SK-N-SH treated with all-trans-retinoic acid at 6 μM for 48 hours (cell line): ENCODE measurements around the gene CEBPB.

ENCODE experiments used
- ATAC-seq: fragments of 200-7000 bp; cut with Tn5 transposase; 3 replicates; pipeline ENCODE4 v1.9.1; 2020; ENCODE audit warnings: mild to moderate bottlenecking, moderate library complexity
- ARNTL ChIP-seq: fragments of 450-650 bp; formaldehyde crosslinking; IDR thresholded peaks from 2 replicates; pipeline ENCODE4 v1.5.0; 2020; ENCODE audit warnings: low read depth, mild to moderate bottlenecking, moderate library complexity, borderline replicate concordance
- BACH2 ChIP-seq: fragments of 250-450 bp; sonication (Bioruptor Pico); IDR thresholded peaks from 2 replicates; pipeline ENCODE4 v1.9.0; 2021; ENCODE audit warnings: mild to moderate bottlenecking, borderline replicate concordance
- CSDC2 ChIP-seq: fragments of 250-450 bp; sonication (Bioruptor Pico); IDR thresholded peaks from 2 replicates; pipeline ENCODE4 v1.5.0; 2020; ENCODE audit warnings: mild to moderate bottlenecking, moderate library complexity
- ESRRG ChIP-seq: fragments of 250-450 bp; sonication (Bioruptor Pico); IDR thresholded peaks from 2 replicates; pipeline ENCODE4 v1.6.1; 2021; ENCODE audit warnings: mild to moderate bottlenecking
- GLIS3 ChIP-seq: fragments of 250-450 bp; sonication (Bioruptor Pico); IDR thresholded peaks from 2 replicates; pipeline ENCODE4 v1.5.0; 2020; ENCODE audit warnings: mild to moderate bottlenecking, moderate library complexity
- OSR1 ChIP-seq: fragments of 250-450 bp; sonication (Bioruptor Pico); IDR thresholded peaks from 2 replicates; pipeline ENCODE4 v1.8.0; 2022; ENCODE audit warnings: moderate library complexity, mild to moderate bottlenecking, inconsistent platforms
- POU6F1 ChIP-seq: fragments of 250-450 bp; sonication (Bioruptor Pico); IDR thresholded peaks from 2 replicates; pipeline ENCODE4 v1.8.0; 2021; ENCODE audit warnings: low read depth, mild to moderate bottlenecking, moderate library complexity, borderline replicate concordance
- PPARA ChIP-seq: fragments of 250-450 bp; sonication (Bioruptor Pico); IDR thresholded peaks from 2 replicates; pipeline ENCODE4 v1.5.0; 2020; ENCODE audit warnings: mild to moderate bottlenecking, borderline replicate concordance
- RARB ChIP-seq: fragments of 250-450 bp; sonication (Bioruptor Pico); IDR thresholded peaks from 2 replicates; pipeline ENCODE4 v1.8.0; 2021; ENCODE audit warnings: mild to moderate bottlenecking, moderate library complexity
- SNAI2 ChIP-seq: fragments of 250-450 bp; sonication (Bioruptor Pico); IDR thresholded peaks from 2 replicates; pipeline ENCODE4 v1.5.0; 2020; ENCODE audit warnings: mild to moderate bottlenecking, moderate library complexity
- TCF4 ChIP-seq: fragments of 250-450 bp; sonication (Bioruptor Pico); IDR thresholded peaks from 2 replicates; pipeline ENCODE4 v1.8.0; 2021; ENCODE audit warnings: mild to moderate bottlenecking, moderate library complexity, borderline replicate concordance
- TOX ChIP-seq: fragments of 250-450 bp; sonication (Bioruptor Pico); IDR thresholded peaks from 2 replicates; pipeline ENCODE4 v1.8.0; 2021; ENCODE audit warnings: mild to moderate bottlenecking, moderate library complexity, borderline replicate concordance
- TSHZ2 ChIP-seq: fragments of 250-450 bp; sonication (Bioruptor Pico); IDR thresholded peaks from 2 replicates; pipeline ENCODE4 v1.5.0; 2020; ENCODE audit warnings: mild to moderate bottlenecking, moderate library complexity
- ZFP3 ChIP-seq: fragments of 250-450 bp; sonication (Bioruptor Pico); IDR thresholded peaks from 2 replicates; pipeline ENCODE4 v1.5.0; 2020; ENCODE audit warnings: mild to moderate bottlenecking, moderate library complexity
- ZFP30 ChIP-seq: fragments of 450-650 bp; formaldehyde crosslinking; IDR thresholded peaks from 2 replicates; pipeline ENCODE4 v1.5.0; 2022; ENCODE audit warnings: mild to moderate bottlenecking, moderate library complexity
- ZNF565 ChIP-seq: fragments of 450-650 bp; formaldehyde crosslinking; conservative IDR thresholded peaks from 2 replicates; pipeline ENCODE4 v1.5.0; 2020; ENCODE audit warnings: low read depth, mild to moderate bottlenecking, moderate library complexity
- ZNF70 ChIP-seq: fragments of 450-650 bp; formaldehyde crosslinking; IDR thresholded peaks from 2 replicates; pipeline ENCODE4 v1.5.0; 2020; ENCODE audit warnings: mild to moderate bottlenecking, moderate library complexity
- ZNF8 ChIP-seq: fragments of 450-650 bp; formaldehyde crosslinking; IDR thresholded peaks from 2 replicates; pipeline ENCODE4 v1.5.0; 2020; ENCODE audit warnings: mild to moderate bottlenecking, moderate library complexity
- TF ChIP-seq, protein P1 (sequence below): fragments of 250-450 bp; sonication (Bioruptor Pico); IDR thresholded peaks from 2 replicates; pipeline ENCODE4 v1.5.1; 2020; ENCODE audit warnings: low read depth, mild to moderate bottlenecking, moderate library complexity
- TF ChIP-seq, protein P2 (sequence below): fragments of 250-450 bp; sonication (Bioruptor Pico); IDR thresholded peaks from 2 replicates; pipeline ENCODE4 v1.8.0; 2020; ENCODE audit warnings: mild to moderate bottlenecking, moderate library complexity, borderline replicate concordance
- TF ChIP-seq, protein P3 (sequence below): fragments of 250-450 bp; sonication (Bioruptor Pico); IDR thresholded peaks from 2 replicates; pipeline ENCODE4 v1.5.1; 2021; ENCODE audit warnings: mild to moderate bottlenecking, moderate library complexity

Gene CEBPB

DNA sequence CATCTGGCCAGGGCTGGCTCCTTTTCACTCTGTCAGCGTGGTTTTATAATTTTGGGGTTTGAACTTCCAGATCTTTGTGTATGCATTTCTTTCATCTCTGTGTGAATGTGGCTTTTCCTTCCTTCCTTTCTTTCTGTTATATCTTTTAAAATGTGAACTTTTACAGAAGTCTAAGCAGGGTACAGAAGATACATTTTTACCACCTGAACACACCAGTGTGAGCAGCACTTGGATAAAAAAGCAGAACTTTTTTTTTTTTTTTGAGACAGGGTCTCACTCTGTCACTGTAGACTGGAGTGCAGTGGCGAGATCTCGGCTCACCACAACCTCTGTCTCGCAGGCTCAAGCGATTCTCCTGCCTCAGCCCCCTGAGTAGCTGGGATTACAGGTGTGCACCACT, 20.5 kb downstream of the CEBPB start (continued):
- TF ChIP-seq POU6F1, result no peak
- TF ChIP-seq ARNTL (CRISPR knock-in tag), result no peak
- TF ChIP-seq TOX (CRISPR knock-in tag), result no peak
- TF ChIP-seq OSR1 (CRISPR knock-in tag), result no peak
- TF ChIP-seq, protein P1, sequence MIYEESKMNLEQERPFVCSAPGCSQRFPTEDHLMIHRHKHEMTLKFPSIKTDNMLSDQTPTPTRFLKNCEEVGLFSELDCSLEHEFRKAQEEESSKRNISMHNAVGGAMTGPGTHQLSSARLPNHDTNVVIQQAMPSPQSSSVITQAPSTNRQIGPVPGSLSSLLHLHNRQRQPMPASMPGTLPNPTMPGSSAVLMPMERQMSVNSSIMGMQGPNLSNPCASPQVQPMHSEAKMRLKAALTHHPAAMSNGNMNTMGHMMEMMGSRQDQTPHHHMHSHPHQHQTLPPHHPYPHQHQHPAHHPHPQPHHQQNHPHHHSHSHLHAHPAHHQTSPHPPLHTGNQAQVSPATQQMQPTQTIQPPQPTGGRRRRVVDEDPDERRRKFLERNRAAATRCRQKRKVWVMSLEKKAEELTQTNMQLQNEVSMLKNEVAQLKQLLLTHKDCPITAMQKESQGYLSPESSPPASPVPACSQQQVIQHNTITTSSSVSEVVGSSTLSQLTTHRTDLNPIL (CRISPR knock-in tag), result no peak
- no peak for TF ChIP-seq BACH2 (CRISPR knock-in tag)
- TF ChIP-seq, all 23 proteins: peak for 0

GRCh38 chr20:50213531-50214106, 23.0 kb downstream of the CEBPB start:
- TF ChIP-seq, protein P1 (CRISPR knock-in tag), result no peak
- TF ChIP-seq GLIS3 (CRISPR knock-in tag) (no peak), TOX (CRISPR knock-in tag) (no peak), BACH2 (CRISPR knock-in tag) (no peak), PPARA (no peak), RARB (CRISPR knock-in tag) (no peak), CSDC2 (CRISPR knock-in tag) (no peak), TCF4 (CRISPR knock-in tag) (no peak)
- TF ChIP-seq, protein P2, sequence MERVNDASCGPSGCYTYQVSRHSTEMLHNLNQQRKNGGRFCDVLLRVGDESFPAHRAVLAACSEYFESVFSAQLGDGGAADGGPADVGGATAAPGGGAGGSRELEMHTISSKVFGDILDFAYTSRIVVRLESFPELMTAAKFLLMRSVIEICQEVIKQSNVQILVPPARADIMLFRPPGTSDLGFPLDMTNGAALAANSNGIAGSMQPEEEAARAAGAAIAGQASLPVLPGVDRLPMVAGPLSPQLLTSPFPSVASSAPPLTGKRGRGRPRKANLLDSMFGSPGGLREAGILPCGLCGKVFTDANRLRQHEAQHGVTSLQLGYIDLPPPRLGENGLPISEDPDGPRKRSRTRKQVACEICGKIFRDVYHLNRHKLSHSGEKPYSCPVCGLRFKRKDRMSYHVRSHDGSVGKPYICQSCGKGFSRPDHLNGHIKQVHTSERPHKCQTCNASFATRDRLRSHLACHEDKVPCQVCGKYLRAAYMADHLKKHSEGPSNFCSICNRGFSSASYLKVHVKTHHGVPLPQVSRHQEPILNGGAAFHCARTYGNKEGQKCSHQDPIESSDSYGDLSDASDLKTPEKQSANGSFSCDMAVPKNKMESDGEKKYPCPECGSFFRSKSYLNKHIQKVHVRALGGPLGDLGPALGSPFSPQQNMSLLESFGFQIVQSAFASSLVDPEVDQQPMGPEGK (CRISPR knock-in tag), result no peak
- no peak for ATAC-seq

DNA sequence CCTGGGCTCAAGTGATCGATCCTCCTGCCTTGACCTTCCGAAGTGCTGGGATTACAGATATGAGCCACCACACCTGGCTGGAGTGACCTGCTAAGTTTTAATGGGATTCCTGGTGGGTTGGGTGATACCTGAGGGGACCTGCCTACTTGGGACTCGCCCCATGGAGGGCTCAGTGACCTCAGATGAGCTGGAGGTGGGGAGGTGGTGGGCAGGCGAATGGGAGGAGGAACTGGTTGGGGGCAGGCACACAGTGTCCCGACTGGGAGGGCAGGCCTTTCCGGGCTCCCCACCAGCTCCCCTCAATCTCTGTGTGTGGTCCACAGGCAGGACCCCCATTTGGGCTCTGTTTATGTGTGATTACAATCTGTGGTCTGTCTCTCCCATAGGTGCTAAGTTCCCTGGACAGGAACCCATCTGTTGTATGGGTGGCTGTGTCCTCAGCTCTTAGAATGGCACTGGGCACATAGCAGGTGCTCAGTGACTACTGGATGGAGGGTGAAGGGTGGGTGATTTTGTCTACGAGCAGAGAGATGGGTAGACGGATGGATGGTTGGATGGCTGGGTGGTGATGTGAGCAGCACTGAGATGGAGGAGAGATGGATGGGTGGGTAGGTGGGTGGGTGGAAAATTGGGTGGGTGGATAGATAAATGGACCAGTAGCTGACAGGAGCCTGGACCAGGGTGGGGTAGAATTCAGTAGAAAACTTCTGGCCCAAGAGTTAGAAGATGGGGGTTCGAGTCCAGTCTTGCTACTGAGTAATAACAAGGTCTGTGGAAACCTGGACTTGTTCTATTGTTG, 23.8 kb downstream of the CEBPB start:
- TF ChIP-seq CSDC2 (CRISPR knock-in tag) (no peak), TCF4 (CRISPR knock-in tag) (no peak), SNAI2 (no peak), ZNF565 (CRISPR knock-in tag) (no peak), RARB (CRISPR knock-in tag) (no peak), ZNF8 (no peak), BACH2 (CRISPR knock-in tag) (no peak), ZFP3 (CRISPR knock-in tag) (no peak), TSHZ2 (no peak), OSR1 (CRISPR knock-in tag) (no peak), ZNF70 (no peak), ESRRG (CRISPR knock-in tag) (no peak), ZFP30 (CRISPR knock-in tag) (no peak), ARNTL (CRISPR knock-in tag) (no peak), TOX (CRISPR knock-in tag) (no peak)
- TF ChIP-seq, protein P1 (CRISPR knock-in tag), result no peak
- TF ChIP-seq, protein P2 (CRISPR knock-in tag), result no peak
- TF ChIP-seq, protein P3, sequence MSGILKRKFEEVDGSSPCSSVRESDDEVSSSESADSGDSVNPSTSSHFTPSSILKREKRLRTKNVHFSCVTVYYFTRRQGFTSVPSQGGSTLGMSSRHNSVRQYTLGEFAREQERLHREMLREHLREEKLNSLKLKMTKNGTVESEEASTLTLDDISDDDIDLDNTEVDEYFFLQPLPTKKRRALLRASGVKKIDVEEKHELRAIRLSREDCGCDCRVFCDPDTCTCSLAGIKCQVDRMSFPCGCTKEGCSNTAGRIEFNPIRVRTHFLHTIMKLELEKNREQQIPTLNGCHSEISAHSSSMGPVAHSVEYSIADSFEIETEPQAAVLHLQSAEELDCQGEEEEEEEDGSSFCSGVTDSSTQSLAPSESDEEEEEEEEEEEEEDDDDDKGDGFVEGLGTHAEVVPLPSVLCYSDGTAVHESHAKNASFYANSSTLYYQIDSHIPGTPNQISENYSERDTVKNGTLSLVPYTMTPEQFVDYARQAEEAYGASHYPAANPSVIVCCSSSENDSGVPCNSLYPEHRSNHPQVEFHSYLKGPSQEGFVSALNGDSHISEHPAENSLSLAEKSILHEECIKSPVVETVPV, result no peak
- ATAC-seq, result no peak
